GM12891 (cell line): Measurements from ENCODE around the gene FTO.

Experiments used
- POLR2A ChIP-seq: IDR thresholded peaks from 2 replicates; pipeline ENCODE4 v1.6.1; 2011; ENCODE audit warnings: low read depth, low read length, control low read depth
- TAF1 ChIP-seq: IDR thresholded peaks from 2 replicates; pipeline ENCODE4 v1.6.1; 2011; ENCODE audit warnings: low read depth, low read length, control low read depth

DNA sequence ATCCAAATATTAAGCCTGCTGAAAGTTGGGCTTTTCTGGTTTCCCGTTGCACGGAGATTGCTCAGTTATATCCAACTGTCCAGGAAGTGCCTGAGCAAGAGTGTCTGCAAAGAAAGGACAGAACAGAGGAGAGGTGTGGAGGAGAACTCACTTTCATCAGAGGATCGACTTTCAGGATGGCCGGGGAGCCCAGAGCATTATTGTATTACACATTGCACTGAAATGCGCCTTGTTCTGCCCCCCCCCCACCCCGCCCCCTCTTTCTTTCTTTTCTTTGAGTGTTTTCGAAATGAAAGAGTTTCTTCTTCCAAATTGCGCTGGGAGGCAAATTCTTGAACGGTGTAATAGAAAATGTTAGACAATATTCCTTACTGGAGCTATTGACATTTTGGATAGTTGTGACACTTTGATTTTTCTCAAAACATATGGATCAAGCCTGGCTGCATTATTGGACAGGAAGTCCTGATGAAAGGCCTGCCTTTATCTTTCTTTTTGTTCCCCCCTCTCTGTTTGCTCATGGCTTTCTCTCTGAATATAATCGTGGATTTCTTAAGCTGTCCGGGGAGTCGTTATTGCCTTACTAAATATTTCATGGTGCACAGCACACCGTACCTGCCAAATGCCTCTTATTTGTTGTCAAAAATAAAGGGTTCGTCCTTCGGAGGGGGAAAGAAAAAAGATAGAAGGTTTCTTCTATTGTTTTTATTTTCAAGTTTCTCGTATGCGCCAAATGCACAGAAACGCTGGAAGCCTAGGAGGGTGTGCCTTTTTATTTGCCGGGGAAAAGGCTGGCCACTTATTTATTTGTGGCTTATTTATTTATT, 471.8 kb downstream of the FTO start:
- TF ChIP-seq POLR2A (no peak), TAF1 (no peak)
